Activated naive CD4-positive, alpha-beta T cell treated with anti-CD3 and anti-CD28 coated beads, Interleukin-2, amount 10 ng/mL, durations not matched to agents 7 days and 5 days (primary cell): Measurements from ENCODE around the gene DNAJC6.

Experiments used
- CTCF ChIA-PET: fragments of 350-600 bp; sonication (Branson Sonifier 250); formaldehyde crosslinking; loops from one replicate; lab custom pipeline; 2021; ENCODE audit warnings: antibody characterized with exemption; lab: Charles Lee
- DNase-seq: peaks from one replicate; pipeline ENCODE4 v3.0.0-alpha.2; 2020
- H3K27ac Mint-ChIP-seq: one replicate; pipeline ENCODE4 v1.8.0; 2021; ENCODE audit warnings: mild to moderate bottlenecking, moderate library complexity, mixed read lengths
- H3K27me3 Mint-ChIP-seq: one replicate; pipeline ENCODE4 v1.8.0; 2021; ENCODE audit warnings: mild to moderate bottlenecking, mixed read lengths
- H3K36me3 Mint-ChIP-seq: one replicate; pipeline ENCODE4 v1.8.0; 2021; ENCODE audit warnings: mixed read lengths
- H3K4me1 Mint-ChIP-seq: one replicate; pipeline ENCODE4 v1.8.0; 2021; ENCODE audit warnings: mixed read lengths
- H3K4me3 Mint-ChIP-seq: one replicate; pipeline ENCODE4 v1.8.0; 2021; ENCODE audit warnings: mild to moderate bottlenecking, moderate library complexity, mixed read lengths
- H3K9me3 Mint-ChIP-seq: one replicate; pipeline ENCODE4 v1.8.0; 2021; ENCODE audit warnings: mixed read lengths

DNAJC6 gene

GRCh38 chr1:65388908-65389695, 79.8 kb downstream of the DNAJC6 start:
- DNase-seq = no peak
- Mint-ChIP-seq H3K4me1 (peaks cover 35% of the 10 kb centered on the region), H3K36me3 (peaks cover 5% of the 10 kb centered on the region), H3K27ac (no peak overlapping the region), H3K27me3 (no peaks in the 10 kb centered on the region), H3K4me3 (no peak overlapping the region), H3K9me3 (no peaks in the 10 kb centered on the region)
- CTCF ChIA-PET = no interaction called here

GRCh38 chr1:65392497-65392896, 83.2 kb downstream of the DNAJC6 start:
- CTCF ChIA-PET = interaction anchor here (1.9 kb wide), 1 partner anchor 67 kb away, joined by 7 read pairs; no protein-coding TSS in a partner anchor
- Mint-ChIP-seq H3K27me3 (no peaks in the 10 kb centered on the region), H3K4me1 (peaks cover 66% of the 10 kb centered on the region), H3K27ac (no peak overlapping the region), H3K36me3 (peaks cover 5% of the 10 kb centered on the region), H3K4me3 (no peak overlapping the region), H3K9me3 (no peaks in the 10 kb centered on the region)
- no peak for DNase-seq

- Mint-ChIP-seq H3K4me1 (peaks cover 73% of the 10 kb centered on the region), H3K27ac (peak overlapping the region; percentile 81), H3K9me3 (no peaks in the 10 kb centered on the region), H3K36me3 (peaks cover 5% of the 10 kb centered on the region), H3K27me3 (no peaks in the 10 kb centered on the region), H3K4me3 (no peak overlapping the region)
- CTCF ChIA-PET = interaction anchor here (1.2 to 1.9 kb wide), 3 partner anchors 37 to 157 kb away, joined by 3 to 7 read pairs (median 4); no protein-coding TSS in a partner anchor
- peak; percentile 42 for DNase-seq
Observed at GRCh38 chr1:65393347-65393746, 84.0 kb downstream of the DNAJC6 start.

DNA sequence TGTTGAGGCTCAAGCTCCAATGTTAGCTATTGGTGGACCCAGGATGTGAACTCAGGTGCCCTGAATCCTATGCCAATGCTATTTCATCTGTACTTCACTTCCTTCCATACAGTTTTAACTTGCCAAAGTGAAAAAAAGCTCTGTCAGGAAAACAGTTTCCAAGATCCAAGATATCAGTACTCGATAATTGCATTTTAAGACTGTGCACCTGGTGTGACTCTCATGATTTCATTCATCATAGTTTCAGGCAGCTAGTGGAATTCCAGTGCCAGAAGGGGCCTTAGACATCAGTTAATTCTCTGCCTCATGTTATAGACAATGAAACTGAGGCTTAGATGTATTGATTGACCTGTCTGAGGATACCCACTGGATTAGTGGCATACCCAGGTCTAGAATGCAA, 84.6 kb downstream of the DNAJC6 start:
- no peak overlapping the region for H3K4me3 Mint-ChIP-seq
- no peaks in the 10 kb centered on the region for H3K9me3 Mint-ChIP-seq
- peaks cover 70% of the 10 kb centered on the region for H3K4me1 Mint-ChIP-seq
- H3K27me3 Mint-ChIP-seq = no peaks in the 10 kb centered on the region
- peaks cover 6% of the 10 kb centered on the region for H3K36me3 Mint-ChIP-seq
- CTCF ChIA-PET = interaction anchor here (1.2 to 1.9 kb wide), 5 partner anchors 10 to 158 kb away, joined by 3 to 7 read pairs (median 4); no protein-coding TSS in a partner anchor
- DNase-seq = no peak
- H3K27ac Mint-ChIP-seq = peak overlapping the region; percentile 81

GRCh38 chr1:65395887-65396612, 86.7 kb downstream of the DNAJC6 start:
- no peak for DNase-seq
- Mint-ChIP-seq H3K4me1 (peaks cover 65% of the 10 kb centered on the region), H3K27ac (peak overlapping the region; percentile 31), H3K36me3 (peaks cover 10% of the 10 kb centered on the region), H3K27me3 (no peaks in the 10 kb centered on the region), H3K9me3 (no peaks in the 10 kb centered on the region), H3K4me3 (no peak overlapping the region)
- CTCF ChIA-PET = no interaction called here

GRCh38 chr1:65398083-65398482, 88.7 kb downstream of the DNAJC6 start:
- CTCF ChIA-PET = no interaction called here
- peaks cover 54% of the 10 kb centered on the region for H3K4me1 Mint-ChIP-seq
- DNase-seq = no peak
- H3K27me3 Mint-ChIP-seq = no peaks in the 10 kb centered on the region
- no peak overlapping the region for H3K4me3 Mint-ChIP-seq
- no peak overlapping the region for H3K27ac Mint-ChIP-seq
- H3K9me3 Mint-ChIP-seq = no peaks in the 10 kb centered on the region
- H3K36me3 Mint-ChIP-seq = peaks cover 6% of the 10 kb centered on the region

- Mint-ChIP-seq H3K4me3 (no peak overlapping the region), H3K4me1 (peaks cover 44% of the 10 kb centered on the region)
Observed at GRCh38 chr1:65399003-65399402, 89.7 kb downstream of the DNAJC6 start.

GRCh38 chr1:65401612-65402011, 92.3 kb downstream of the DNAJC6 start:
- no peaks in the 10 kb centered on the region for H3K9me3 Mint-ChIP-seq
- no peak overlapping the region for H3K4me3 Mint-ChIP-seq
- no peaks in the 10 kb centered on the region for H3K27me3 Mint-ChIP-seq
- H3K36me3 Mint-ChIP-seq = peaks cover 6% of the 10 kb centered on the region
- no peak overlapping the region for H3K27ac Mint-ChIP-seq
- H3K4me1 Mint-ChIP-seq = peaks cover 20% of the 10 kb centered on the region
- CTCF ChIA-PET = no interaction called here
- no peak for DNase-seq

More at GRCh38 chr1:65399003-65399402, 89.7 kb downstream of the DNAJC6 start:
- CTCF ChIA-PET = no interaction called here
- no peaks in the 10 kb centered on the region for H3K27me3 Mint-ChIP-seq
- no peaks in the 10 kb centered on the region for H3K9me3 Mint-ChIP-seq
- H3K27ac Mint-ChIP-seq = no peak overlapping the region
- DNase-seq = no peak
- H3K36me3 Mint-ChIP-seq = peaks cover 6% of the 10 kb centered on the region

DNA sequence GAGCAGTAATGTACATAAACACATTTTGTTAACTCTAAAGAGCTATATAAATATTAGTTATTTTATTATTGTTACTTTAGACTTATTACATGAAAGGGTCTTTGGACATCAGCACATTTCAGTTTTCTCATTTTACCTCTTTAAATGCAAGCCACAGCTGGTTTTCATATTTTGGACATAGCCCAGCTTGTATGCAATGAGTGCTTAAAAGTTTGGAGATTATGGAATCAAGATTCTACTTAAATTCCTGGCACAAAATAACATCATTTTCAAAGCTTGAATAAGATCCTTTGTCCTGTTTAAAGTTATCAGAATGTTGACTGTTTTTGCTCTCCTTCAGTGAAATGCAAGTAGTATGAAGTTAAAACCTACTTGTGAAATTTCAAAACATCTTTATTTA, 95.6 kb downstream of the DNAJC6 start:
- Mint-ChIP-seq H3K27me3 (no peaks in the 10 kb centered on the region), H3K27ac (no peak overlapping the region)

GRCh38 chr1:65407877-65408276, 98.5 kb downstream of the DNAJC6 start:
- Mint-ChIP-seq H3K4me1 (no peaks in the 10 kb centered on the region), H3K4me3 (no peak overlapping the region), H3K27ac (no peak overlapping the region), H3K9me3 (no peaks in the 10 kb centered on the region), H3K36me3 (no peaks in the 10 kb centered on the region), H3K27me3 (no peaks in the 10 kb centered on the region)
- CTCF ChIA-PET = no interaction called here
- DNase-seq = no peak

More for the DNA sequence above, 95.6 kb downstream of the DNAJC6 start:
- Mint-ChIP-seq H3K36me3 (no peaks in the 10 kb centered on the region), H3K4me1 (no peaks in the 10 kb centered on the region), H3K4me3 (no peak overlapping the region), H3K9me3 (no peaks in the 10 kb centered on the region)
- DNase-seq = no peak
- CTCF ChIA-PET = interaction anchor here (1.5 kb wide), 1 partner anchor 15 kb away, joined by 5 read pairs; no protein-coding TSS in a partner anchor

DNA sequence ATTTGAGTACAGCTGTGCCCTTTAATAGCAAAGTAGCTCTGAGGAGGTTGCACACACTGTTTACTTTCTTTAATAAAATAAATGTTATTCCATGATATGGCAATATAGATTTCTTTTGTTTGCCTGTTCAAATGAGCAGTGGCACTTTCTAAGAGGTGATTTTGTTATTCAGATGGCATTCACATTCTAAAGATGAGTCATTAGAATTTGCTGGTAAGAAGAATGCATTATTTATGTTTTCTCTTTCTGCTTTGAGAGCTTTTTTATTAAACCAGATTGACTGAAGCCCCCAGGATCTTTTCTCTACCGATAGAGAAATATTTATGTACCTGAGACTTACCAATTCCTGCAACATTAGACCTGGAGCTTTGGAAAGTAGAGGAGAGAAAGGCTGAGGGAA, 100.0 kb downstream of the DNAJC6 start:
- no peak for DNase-seq
- CTCF ChIA-PET = no interaction called here
- Mint-ChIP-seq H3K4me1 (no peaks in the 10 kb centered on the region), H3K27me3 (no peaks in the 10 kb centered on the region), H3K36me3 (no peaks in the 10 kb centered on the region), H3K27ac (no peak overlapping the region), H3K9me3 (no peaks in the 10 kb centered on the region), H3K4me3 (no peak overlapping the region)

DNA sequence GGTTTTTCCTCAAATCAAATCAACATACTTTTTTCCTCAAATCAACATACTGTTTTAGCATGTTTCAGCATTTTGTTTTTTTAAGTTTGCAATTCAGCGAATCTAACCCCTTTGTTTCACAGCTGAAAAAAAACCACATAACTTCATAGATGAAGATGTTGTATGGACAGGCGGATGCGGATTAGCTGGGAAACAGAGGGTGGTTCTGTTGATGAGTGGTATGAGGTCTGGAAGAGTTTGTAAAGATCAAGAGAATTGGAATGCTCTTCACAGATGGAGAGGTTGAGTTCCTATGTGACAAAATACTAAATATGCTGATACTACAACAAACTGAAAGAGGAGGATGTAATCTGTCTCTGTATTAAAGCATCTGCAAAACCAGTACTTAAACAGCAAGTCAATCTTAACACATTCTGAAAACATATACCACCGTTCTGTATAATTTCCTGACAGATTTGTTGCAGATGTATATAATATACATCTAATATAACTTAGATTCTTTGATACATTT, 100.5 kb downstream of the DNAJC6 start:
- Mint-ChIP-seq H3K4me1 (no peaks in the 10 kb centered on the region), H3K27me3 (no peaks in the 10 kb centered on the region), H3K27ac (no peak overlapping the region), H3K4me3 (no peak overlapping the region), H3K9me3 (no peaks in the 10 kb centered on the region), H3K36me3 (no peaks in the 10 kb centered on the region)
- DNase-seq = no peak
- CTCF ChIA-PET = no interaction called here

DNA sequence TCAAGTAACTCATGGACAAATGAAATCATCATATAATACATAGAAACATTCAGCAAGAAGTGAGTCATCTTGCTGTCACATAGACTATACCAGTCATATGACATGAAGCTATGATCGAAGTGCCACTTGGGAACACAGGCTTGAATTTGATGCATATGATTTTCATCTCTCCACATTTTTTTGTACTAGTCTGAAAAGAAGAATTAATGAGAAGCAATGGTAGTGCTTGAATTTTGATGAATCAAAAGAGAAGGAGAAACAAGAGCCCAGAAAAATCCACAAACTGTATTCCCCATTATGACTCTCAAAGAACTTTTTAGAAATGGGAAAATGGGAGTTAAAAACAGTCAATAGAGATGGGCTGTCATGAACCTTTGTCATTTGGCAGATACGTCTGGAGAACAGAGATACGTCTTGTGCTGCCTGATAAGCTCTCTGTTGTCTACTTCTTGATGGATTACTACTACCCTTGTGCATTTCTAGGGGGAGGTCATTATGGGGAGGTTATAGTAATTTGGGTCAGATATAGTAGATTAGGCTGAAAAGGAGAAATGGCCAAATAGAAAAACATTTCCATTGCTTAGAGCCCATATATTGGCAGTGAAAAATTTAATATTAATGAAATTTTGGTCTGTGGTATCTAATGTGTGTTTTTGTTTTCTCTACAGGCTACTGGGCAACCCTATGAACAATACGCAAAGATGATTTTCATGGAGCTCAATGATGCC, 103.1 kb downstream of the DNAJC6 start:
- CTCF ChIA-PET = no interaction called here

GRCh38 chr1:65412984-65413375, 103.6 kb downstream of the DNAJC6 start:
- peaks cover 4% of the 10 kb centered on the region for H3K4me1 Mint-ChIP-seq
- DNase-seq = no peak
- H3K27ac Mint-ChIP-seq = no peak overlapping the region
- no peak overlapping the region for H3K4me3 Mint-ChIP-seq
- CTCF ChIA-PET = no interaction called here
- no peaks in the 10 kb centered on the region for H3K9me3 Mint-ChIP-seq
- H3K27me3 Mint-ChIP-seq = peaks cover 5% of the 10 kb centered on the region
- H3K36me3 Mint-ChIP-seq = no peaks in the 10 kb centered on the region

More for the DNA sequence above, 103.1 kb downstream of the DNAJC6 start:
- peaks cover 5% of the 10 kb centered on the region for H3K27me3 Mint-ChIP-seq
- H3K27ac Mint-ChIP-seq = no peak overlapping the region
- DNase-seq = no peak
- no peaks in the 10 kb centered on the region for H3K36me3 Mint-ChIP-seq
- no peaks in the 10 kb centered on the region for H3K9me3 Mint-ChIP-seq
- peaks cover 2% of the 10 kb centered on the region for H3K4me1 Mint-ChIP-seq
- H3K4me3 Mint-ChIP-seq = no peak overlapping the region
